HL-60/S4 treated with phorbol 12-myristate 13-acetate at 8.2 ng/mL for 4 days and 3 days (cell line): ENCODE results near the gene BNIP1.

Experiments used
- in situ Hi-C: fragments of 300-500 bp; cut with MboI; formaldehyde crosslinking; loops from 2 replicates; pipeline ENCODE4 v1.15.0; 2022; ENCODE audit warnings: low sequenced_read_pairs

Gene BNIP1

DNA sequence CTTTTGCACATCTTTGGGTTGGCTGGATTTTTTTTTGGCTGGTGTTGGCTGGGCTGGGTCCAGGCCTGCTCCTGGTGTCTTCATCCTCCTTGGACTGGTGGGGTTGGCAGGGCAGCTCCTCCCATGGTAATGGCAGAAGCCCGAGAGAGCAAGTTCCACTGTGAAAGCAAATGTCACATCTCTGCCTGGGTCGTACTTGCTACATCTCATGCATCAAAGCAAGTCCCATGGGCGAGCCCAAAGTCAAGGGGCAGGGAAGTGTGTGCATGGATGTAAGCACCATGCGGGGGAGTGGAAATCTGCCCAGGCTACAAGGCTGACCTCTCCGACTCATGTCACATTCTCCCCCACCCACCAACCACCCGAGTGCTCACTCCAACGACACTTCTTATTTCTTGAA is 64.0 kb downstream of the BNIP1 start:
- in situ Hi-C loops = no loop called here

DNA sequence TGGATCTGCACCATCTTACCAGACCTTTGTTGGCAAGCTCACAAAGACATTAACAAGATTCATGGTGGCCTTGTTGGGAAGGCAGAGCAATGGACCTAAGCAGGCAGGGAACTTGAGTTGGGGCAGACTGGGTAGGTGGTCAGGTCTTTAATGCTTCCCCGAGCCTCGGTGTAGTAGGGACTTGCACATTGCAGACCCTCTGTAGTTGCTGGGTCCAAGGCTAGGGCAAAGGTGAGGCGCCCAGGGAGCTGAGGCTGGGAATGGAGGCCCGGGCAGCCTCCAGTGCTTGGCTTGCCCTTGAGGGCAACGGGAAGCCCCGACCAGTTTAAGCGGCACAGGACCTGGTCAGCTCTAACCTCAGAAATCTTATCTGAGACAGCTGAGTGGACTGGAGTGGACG is 66.5 kb downstream of the BNIP1 start:
- in situ Hi-C loops = no loop called here

DNA sequence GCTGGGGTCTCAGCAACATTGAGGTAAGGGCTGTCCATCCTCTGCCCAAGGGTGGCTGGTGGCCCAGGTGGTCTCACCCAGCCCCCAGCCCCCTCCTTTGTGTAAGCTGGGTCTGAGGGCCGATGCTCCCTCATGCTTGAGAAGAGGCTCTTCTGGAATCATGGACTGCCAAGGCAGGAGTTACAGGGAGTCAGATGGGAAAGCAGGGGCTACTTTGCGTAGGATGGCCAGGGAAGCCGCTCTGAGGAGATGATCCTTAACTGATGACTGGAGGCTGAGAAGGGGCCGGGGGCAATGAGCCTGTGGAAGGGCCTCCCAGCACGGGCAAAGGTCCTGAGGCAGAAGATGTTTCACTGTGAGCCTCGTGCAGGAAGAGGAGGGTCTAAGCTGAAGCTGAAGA is 67.0 kb downstream of the BNIP1 start:
- in situ Hi-C loops = no loop called here

DNA sequence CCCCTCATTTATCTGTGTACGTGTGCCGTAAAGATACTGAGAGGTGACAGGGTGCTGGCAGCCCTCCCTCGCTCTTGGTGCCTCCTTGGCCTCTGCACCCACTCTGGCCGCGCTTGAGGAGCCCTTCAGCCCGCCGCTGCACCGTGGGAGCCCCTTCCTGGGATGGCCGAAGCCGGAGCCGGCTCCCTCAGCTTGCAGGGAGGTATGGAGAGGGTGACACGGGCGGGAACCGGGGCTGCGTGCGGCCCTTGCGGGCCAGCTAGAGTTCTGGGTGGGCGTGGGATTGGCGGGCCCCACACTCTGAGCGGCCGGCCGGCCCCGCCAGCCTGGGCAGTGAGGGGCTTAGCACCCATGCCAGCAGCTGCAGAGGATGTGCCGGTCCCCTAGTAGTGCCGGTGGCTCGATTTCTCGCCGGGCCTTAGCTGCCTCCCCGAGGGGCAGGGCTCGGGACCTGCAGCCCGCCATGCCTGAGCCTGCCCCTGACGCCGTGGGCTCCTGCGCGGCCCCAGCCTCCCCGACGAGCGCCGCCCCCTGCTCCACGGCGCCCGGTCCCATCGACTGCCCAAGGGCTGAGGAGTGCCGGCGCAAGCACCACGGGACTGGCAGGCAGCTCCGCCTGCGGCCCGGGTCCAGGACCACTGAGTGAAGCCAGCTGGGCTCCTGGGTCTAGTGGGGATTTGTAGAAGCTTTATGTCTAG is 69.1 kb downstream of the BNIP1 start:
- in situ Hi-C loops = no loop called here
